Keratinocyte (primary cell): ENCODE results near the gene SHCBP1. TPM values are rescaled to one million over a fixed set of nuclear protein-coding genes. Genes with fewer than 3 reads are reported as not detected.

Source experiments
- DNase-seq: peaks from one replicate; pipeline ENCODE4 v3.0.0-alpha.2; 2011; ENCODE audit warnings: low read depth, missing footprints, low spot score
- FAIRE-seq: peaks from 2 replicates; lab custom pipeline; 2011; peaks lifted over from hg19 to GRCh38; lab: Jason Lieb, UNC
- H2AFZ ChIP-seq: 2 replicates; pipeline ENCODE4 v1.6.0; 2012; ENCODE audit warnings: low read length, control low read depth, inconsistent platforms; ENCODE audit not compliant: control insufficient read depth
- H3K27ac ChIP-seq: 2 replicates; pipeline ENCODE4 v1.5.1; 2011; ENCODE audit warnings: low read length; ENCODE audit not compliant: control insufficient read depth, insufficient read depth
- H3K27me3 ChIP-seq: 3 replicates; pipeline ENCODE4 v1.6.0; 2011; ENCODE audit warnings: low read length; ENCODE audit not compliant: control insufficient read depth, insufficient read depth; ENCODE audit errors: extremely low read depth
- H3K36me3 ChIP-seq, 2 experiments: 2 replicates in 1 of 2; 3 replicates in 1 of 2; pipeline ENCODE4 v1.5.1; 2011; ENCODE audit warnings: low read length in 2 of 2, mild to moderate bottlenecking in 1 of 2; ENCODE audit not compliant: control insufficient read depth in 2 of 2, insufficient read depth in 2 of 2; ENCODE audit errors: extremely low read depth in 1 of 2
- H3K4me1 ChIP-seq: 3 replicates; pipeline ENCODE4 v1.5.1; 2011; ENCODE audit warnings: low read length; ENCODE audit not compliant: control insufficient read depth, insufficient read depth; ENCODE audit errors: extremely low read depth
- H3K4me2 ChIP-seq: 3 replicates; pipeline ENCODE4 v1.6.0; 2011; ENCODE audit warnings: low read depth, low read length; ENCODE audit not compliant: control insufficient read depth, insufficient read depth; ENCODE audit errors: extremely low read depth
- H3K4me3 ChIP-seq, 3 experiments: fragments of 200-600 bp in 1 of 3; sonication (generic) in 1 of 3; 2 replicates in 2 of 3; 3 replicates in 1 of 3; pipeline ENCODE4 v1.5.1; 2011 to 2016; ENCODE audit warnings: low read length in 3 of 3, mild to moderate bottlenecking in 3 of 3, control low read depth in 2 of 3, inconsistent platforms in 1 of 3, low read depth in 1 of 3, mixed read lengths in 1 of 3, mixed run types in 1 of 3, moderate library complexity in 1 of 3; ENCODE audit not compliant: control insufficient read depth in 2 of 3, insufficient read depth in 2 of 3; ENCODE audit errors: extremely low read depth in 1 of 3
- H3K79me2 ChIP-seq: 2 replicates; pipeline ENCODE4 v1.6.0; 2012; ENCODE audit warnings: low read length; ENCODE audit not compliant: control insufficient read depth, insufficient read depth
- H3K9ac ChIP-seq: 3 replicates; pipeline ENCODE4 v1.6.0; 2011; ENCODE audit warnings: low read length; ENCODE audit not compliant: control insufficient read depth, insufficient read depth; ENCODE audit errors: extremely low read depth
- H3K9me1 ChIP-seq: 3 replicates; pipeline ENCODE4 v1.6.0; 2011; ENCODE audit warnings: low read length; ENCODE audit not compliant: control insufficient read depth, insufficient read depth; ENCODE audit errors: extremely low read depth
- H3K9me3 ChIP-seq: 2 replicates; pipeline ENCODE4 v1.5.1; 2012; ENCODE audit warnings: low read depth, low read length; ENCODE audit not compliant: control insufficient read depth
- H4K20me1 ChIP-seq: 3 replicates; pipeline ENCODE4 v1.6.0; 2011; ENCODE audit warnings: low read length; ENCODE audit not compliant: control insufficient read depth, insufficient read depth; ENCODE audit errors: extremely low read depth
- CTCF ChIP-seq, 3 experiments: IDR thresholded peaks in 1 of 3; conservative IDR thresholded peaks in 1 of 3; optimal IDR thresholded peaks in 1 of 3; 2 replicates in 2 of 3; 3 replicates in 1 of 3; pipeline versions ENCODE3 to v1.5.1; 2011; ENCODE audit warnings: low read length in 3 of 3, mild to moderate bottlenecking in 3 of 3, moderate library complexity in 2 of 3, control low read depth in 1 of 3, inconsistent platforms in 1 of 3; ENCODE audit not compliant: insufficient read depth in 2 of 3; ENCODE audit errors: extremely low read depth in 1 of 3
- EZH2 ChIP-seq: IDR thresholded peaks from one replicate; pipeline ENCODE4 v1.6.1; 2012; ENCODE audit warnings: inconsistent platforms, mild to moderate bottlenecking, low read length, moderate library complexity
- dilution Hi-C: fragments of 300-500 bp; cut with MboI; formaldehyde crosslinking; loops from one replicate; pipeline ENCODE4 v1.7.0; 2020; ENCODE audit warnings: low sequenced_read_pairs; ENCODE audit not compliant: extremely low pct_ligation_motif_present
- polyA plus RNA-seq, 5 experiments: library from polyadenylated mRNA; depleted of rRNA in 3 of 5; stranded (reverse) in 3 of 5; stranded (forward) in 1 of 5; unstranded in 1 of 5; fragments of >200 nt; gene quantifications; 1 replicate in 1 of 5; 2 replicates in 3 of 5; 3 replicates in 1 of 5; pipeline versions ENCODE4 v1.2.1 to v1.2.3, GENCODE V29; 2011 to 2012; ENCODE audit warnings: missing spikeins in 2 of 5, low read depth in 1 of 5, low replicate concordance in 1 of 5

SHCBP1 gene
- polyA plus RNA-seq, 1 donor (not counting 4 experiments of a cell fraction or from before 2014, with no cell fraction given) = 18.0 TPM

- no peaks in the 10 kb centered on the region for H3K9me1 ChIP-seq
- no peaks in the 10 kb centered on the region for H4K20me1 ChIP-seq
- no peaks in the 10 kb centered on the region for H3K9me3 ChIP-seq
- H3K27ac ChIP-seq = no peak overlapping the region
- DNase-seq = no peak
- H3K79me2 ChIP-seq = peaks cover 10% of the 10 kb centered on the region
- peaks cover 0 to 4% of the 10 kb centered on the region in 2 experiments for H3K36me3 ChIP-seq
- H3K9ac ChIP-seq = no peak overlapping the region
- H2AFZ ChIP-seq = no peak overlapping the region
- no peaks in the 10 kb centered on the region for H3K4me1 ChIP-seq
- no peak overlapping the region for H3K4me2 ChIP-seq
- dilution Hi-C loops = no loop called here
- TF ChIP-seq CTCF (optimal IDR thresholded peaks at IDR 0.05 in 1 of 3, IDR thresholded peaks at IDR 0.05 in 1 of 3, conservative IDR thresholded peaks at IDR 0.05 in 1 of 3; ENCODE audit: extremely low read depth in 1 of 3, insufficient read depth in 2 of 3, low read length in 3 of 3) (no peak), EZH2 (no peak)
- no peaks in the 10 kb centered on the region for H3K27me3 ChIP-seq
- FAIRE-seq = no peak
- no peak overlapping the region for H3K4me3 ChIP-seq
Measured at GRCh38 chr16:46582313-46582712, 38.9 kb downstream of the SHCBP1 start.

- DNase-seq (no peak), FAIRE-seq (no peak)
- Histone ChIP-seq H3K4me2 (no peak overlapping the region), H3K9ac (no peak overlapping the region), H3K9me1 (no peaks in the 10 kb centered on the region), H3K79me2 (no peaks in the 10 kb centered on the region), H3K36me3 (no peaks in the 10 kb centered on the region), H4K20me1 (no peaks in the 10 kb centered on the region), H3K27me3 (no peaks in the 10 kb centered on the region), H3K4me1 (no peaks in the 10 kb centered on the region), H3K9me3 (no peaks in the 10 kb centered on the region), H2AFZ (no peak overlapping the region), H3K27ac (no peak overlapping the region), H3K4me3 (no peak overlapping the region)
- TF ChIP-seq CTCF (optimal IDR thresholded peaks at IDR 0.05 in 1 of 3, IDR thresholded peaks at IDR 0.05 in 1 of 3, conservative IDR thresholded peaks at IDR 0.05 in 1 of 3; ENCODE audit: extremely low read depth in 1 of 3, insufficient read depth in 2 of 3, low read length in 3 of 3) (no peak), EZH2 (no peak)
- dilution Hi-C loops = no loop called here
Measured at GRCh38 chr16:46577988-46578579, 43.1 kb downstream of the SHCBP1 start.
